Fibroblast of skin of scalp (primary cell): ENCODE data around the gene HIC1.
A peak's percentile ranks its signal among the peaks of the same experiment; 100 is the strongest.

Experiments
- DNase-seq: peaks from one replicate; pipeline ENCODE4 v3.0.0-alpha.2; 2013

Gene HIC1

GRCh38 chr17:2025622-2026309 is 29.1 kb upstream of the HIC1 start:
- DNase-seq, result peak; percentile 66

- no peak for DNase-seq
Measured at GRCh38 chr17:2027528-2028233, 27.2 kb upstream of the HIC1 start.

GRCh38 chr17:2028234-2028614 is 26.7 kb upstream of the HIC1 start:
- DNase-seq, result no peak

- no peak for DNase-seq
Measured at GRCh38 chr17:2028737-2029136, 26.2 kb upstream of the HIC1 start.

GRCh38 chr17:2029911-2030778 is 24.8 kb upstream of the HIC1 start, which contains the start of gene DPH1:
Gene DPH1, plus strand, starts transcription at chr17:2030153. Its CDS starts 17 bp downstream, at chr17:2030170.
- peak; percentile 92 for DNase-seq

- DNase-seq, result no peak
Measured at GRCh38 chr17:2030779-2031163, 24.1 kb upstream of the HIC1 start.

- peak; percentile 44 for DNase-seq
Measured at GRCh38 chr17:2033153-2033552, 21.8 kb upstream of the HIC1 start.

GRCh38 chr17:2034157-2034556 is 20.7 kb upstream of the HIC1 start:
- peak; percentile 87 for DNase-seq

GRCh38 chr17:2034806-2035540 is 19.9 kb upstream of the HIC1 start:
- peak; percentile 98 for DNase-seq

- DNase-seq, result no peak
Measured at GRCh38 chr17:2035541-2036488, 19.1 kb upstream of the HIC1 start.

- DNase-seq, result no peak
Measured at GRCh38 chr17:2037155-2037554, 17.7 kb upstream of the HIC1 start.

GRCh38 chr17:2040219-2040827 is 14.6 kb upstream of the HIC1 start:
- no peak for DNase-seq

GRCh38 chr17:2040942-2041560 is 13.9 kb upstream of the HIC1 start:
- no peak for DNase-seq

- peak; percentile 94 for DNase-seq
Measured at GRCh38 chr17:2041561-2042389, 13.1 kb upstream of the HIC1 start, which contains the start of gene OVCA2. Gene OVCA2, plus strand, starts transcription at chr17:2042022. Its CDS starts 26 bp downstream, at chr17:2042048.

GRCh38 chr17:2042390-2042847 is 12.5 kb upstream of the HIC1 start:
- peak; percentile 57 for DNase-seq

- no peak for DNase-seq
Measured at GRCh38 chr17:2042933-2043332, 12.0 kb upstream of the HIC1 start.

- peak; percentile 77 for DNase-seq
Measured at GRCh38 chr17:2043785-2044184, 11.1 kb upstream of the HIC1 start.

- DNase-seq, result no peak
Measured at GRCh38 chr17:2044263-2044894, 10.5 kb upstream of the HIC1 start.

GRCh38 chr17:2047590-2047989 is 7.3 kb upstream of the HIC1 start:
- no peak for DNase-seq
